ENCODE results near the gene COLGALT1.

Gene COLGALT1

DNA sequence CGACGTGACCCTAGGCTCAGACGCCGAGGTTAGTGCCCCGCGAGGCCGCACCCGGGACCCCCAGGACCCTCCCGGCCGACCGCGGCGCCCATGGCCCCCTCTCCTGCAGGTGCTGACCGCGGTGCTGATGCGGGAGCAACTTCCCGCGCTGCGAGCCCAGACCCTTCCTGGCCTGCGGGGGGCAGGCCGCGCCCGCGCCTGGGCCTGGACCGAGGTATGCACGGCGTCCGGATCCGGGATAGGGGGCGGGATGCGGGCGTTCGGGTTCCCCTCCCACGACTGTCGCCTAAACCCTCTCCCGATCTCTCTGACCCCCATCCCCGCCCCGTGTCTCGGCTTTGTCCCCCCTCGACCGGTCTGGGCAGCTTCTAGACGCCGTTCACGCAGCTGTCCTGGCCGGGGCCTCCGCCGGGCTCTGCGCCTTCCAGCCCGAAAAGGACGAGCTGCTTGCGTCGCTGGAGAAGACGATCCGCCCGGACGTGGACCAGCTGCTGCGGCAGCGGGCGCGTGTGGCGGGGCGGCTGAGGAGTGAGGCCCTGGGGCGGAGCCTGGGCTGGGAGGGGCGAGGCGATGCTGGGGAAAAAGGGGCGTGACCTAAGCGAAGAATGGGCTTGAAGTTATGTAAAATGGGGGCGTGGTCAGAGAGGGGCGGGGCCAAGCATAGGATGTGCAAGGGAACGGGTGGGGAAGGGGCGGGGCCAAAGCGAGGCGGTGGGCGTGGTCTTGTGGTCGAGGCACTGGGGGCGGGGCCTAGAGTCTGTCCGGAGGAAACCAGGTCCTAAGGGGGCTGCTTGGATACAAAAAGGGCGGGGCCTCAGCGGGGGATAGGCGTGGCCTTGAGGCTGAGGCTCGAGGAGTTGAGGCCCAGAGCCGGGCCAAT lies 16.0 kb upstream of the COLGALT1 start:
- peaks cover 0 to 13% (median 12%) of the 10 kb centered on the region in 4 experiments for H3K4me1 ChIP-seq (ENCODE audit: control extremely low read depth in 1 of 4, control insufficient read depth in 4 of 4, insufficient read depth in 4 of 4, low read length in 3 of 4)
- no peak overlapping the region for H3K27ac ChIP-seq (ENCODE audit: insufficient read depth in 1 of 2, low read depth in 1 of 2, low read length in 2 of 2, poor library complexity in 1 of 2, severe bottlenecking in 2 of 2)
- ChIA-PET POLR2A (interaction anchor here (1.0 to 1.7 kb wide), 2 partner anchors 16 to 28 kb away, joined by 4 to 10 read pairs; partner anchors contain the start of gene PGLS), CTCF (interaction anchor here (1.0 to 2.3 kb wide), 4 partner anchors 13 to 43 kb away, joined by 3 to 6 read pairs (median 4); a partner anchor contains a TSS)
- H3K27me3 ChIP-seq (replicated peaks in 2 of 5; ENCODE audit: control insufficient read depth in 4 of 5, insufficient read depth in 5 of 5, low read length in 4 of 5), result no peaks in the 10 kb centered on the region
- WGBS (ENCODE audit: insufficient coverage), result 0% methylated on average over 52 of the region's 82 CpGs
- no peaks in the 10 kb centered on the region for H3K36me3 ChIP-seq (ENCODE audit: control insufficient read depth in 4 of 4, insufficient read depth in 4 of 4, low read length in 3 of 4)
- H3K4me3 ChIP-seq (ENCODE audit: control insufficient read depth in 1 of 7, extremely low read depth in 1 of 7, insufficient read depth in 4 of 7, low read depth in 2 of 7, low read length in 6 of 7), result peak overlapping the region; percentile 16 to 75 (median 65)
- peak; percentile 98 to 99 (median 99) for DNase-seq
- H3K9me3 ChIP-seq (ENCODE audit: control extremely low read depth in 1 of 5, control insufficient read depth in 4 of 5, insufficient read depth in 2 of 5, low read depth in 1 of 5, low read length in 4 of 5), result no peaks in the 10 kb centered on the region

GRCh38 chr19:17540174-17540573 lies 15.3 kb upstream of the COLGALT1 start:
- POLR2A ChIA-PET, result interaction anchor here (1.0 to 1.7 kb wide), 2 partner anchors 17 to 29 kb away, joined by 4 to 10 read pairs; partner anchors contain the start of gene PGLS
- Histone ChIP-seq H3K27ac (ENCODE audit: insufficient read depth in 1 of 2, low read depth in 1 of 2, low read length in 2 of 2, poor library complexity in 1 of 2, severe bottlenecking in 2 of 2) (no peak overlapping the region), H3K4me3 (ENCODE audit: control insufficient read depth in 1 of 7, extremely low read depth in 1 of 7, insufficient read depth in 4 of 7, low read depth in 2 of 7, low read length in 6 of 7) (no peak overlapping the region), H3K27me3 (replicated peaks in 2 of 5; ENCODE audit: control insufficient read depth in 4 of 5, insufficient read depth in 5 of 5, low read length in 4 of 5) (no peaks in the 10 kb centered on the region), H3K9me3 (ENCODE audit: control extremely low read depth in 1 of 5, control insufficient read depth in 4 of 5, insufficient read depth in 2 of 5, low read depth in 1 of 5, low read length in 4 of 5) (no peaks in the 10 kb centered on the region), H3K4me1 (ENCODE audit: control extremely low read depth in 1 of 4, control insufficient read depth in 4 of 4, insufficient read depth in 4 of 4, low read length in 3 of 4) (peaks cover 0 to 13% (median 12%) of the 10 kb centered on the region in 4 experiments), H3K36me3 (ENCODE audit: control insufficient read depth in 4 of 4, insufficient read depth in 4 of 4, low read length in 3 of 4) (no peaks in the 10 kb centered on the region)
- 89% methylated on average over 23 of the region's 30 CpGs for WGBS (ENCODE audit: insufficient coverage)
- CTCF ChIA-PET, result interaction anchor here (1.4 to 2.3 kb wide), 2 partner anchors 16 to 44 kb away, joined by 3 to 6 read pairs; no protein-coding TSS in a partner anchor
- DNase-seq, result no peak

DNA sequence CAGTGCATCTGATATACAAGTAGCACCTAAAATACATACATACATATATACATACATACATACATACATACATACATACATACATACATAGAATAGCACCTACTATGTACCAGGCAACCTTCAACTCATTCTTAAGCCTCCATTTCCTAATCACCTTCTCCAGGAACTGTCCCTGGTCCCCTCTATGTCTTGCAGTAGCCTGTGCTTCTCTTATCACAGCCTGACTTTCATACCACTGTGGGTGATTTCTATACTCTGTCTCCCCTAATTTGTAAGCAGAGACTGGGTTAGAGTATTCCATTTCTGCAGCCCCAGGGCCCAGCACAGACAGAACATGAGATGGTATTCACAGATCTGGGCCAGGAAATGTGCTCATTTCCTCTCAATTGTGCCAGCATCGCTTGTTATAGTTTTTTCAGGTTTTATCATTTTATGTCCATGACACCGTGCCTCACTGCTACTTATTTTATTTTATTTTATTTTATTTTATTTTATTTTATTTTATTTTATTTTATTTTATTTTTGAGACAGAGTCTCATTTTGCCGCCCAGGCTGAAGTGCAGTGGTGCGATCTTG lies 14.2 kb upstream of the COLGALT1 start:
- DNase-seq, result no peak
- Histone ChIP-seq H3K27me3 (replicated peaks in 2 of 5; ENCODE audit: control insufficient read depth in 4 of 5, insufficient read depth in 5 of 5, low read length in 4 of 5) (no peaks in the 10 kb centered on the region), H3K9me3 (ENCODE audit: control extremely low read depth in 1 of 5, control insufficient read depth in 4 of 5, insufficient read depth in 2 of 5, low read depth in 1 of 5, low read length in 4 of 5) (no peaks in the 10 kb centered on the region), H3K27ac (ENCODE audit: insufficient read depth in 1 of 2, low read depth in 1 of 2, low read length in 2 of 2, poor library complexity in 1 of 2, severe bottlenecking in 2 of 2) (no peak overlapping the region), H3K4me1 (ENCODE audit: control extremely low read depth in 1 of 4, control insufficient read depth in 4 of 4, insufficient read depth in 4 of 4, low read length in 3 of 4) (peaks cover 0 to 13% (median 12%) of the 10 kb centered on the region in 4 experiments), H3K36me3 (ENCODE audit: control insufficient read depth in 4 of 4, insufficient read depth in 4 of 4, low read length in 3 of 4) (no peaks in the 10 kb centered on the region), H3K4me3 (ENCODE audit: control insufficient read depth in 1 of 7, extremely low read depth in 1 of 7, insufficient read depth in 4 of 7, low read depth in 2 of 7, low read length in 6 of 7) (no peak overlapping the region)
- WGBS (ENCODE audit: insufficient coverage), result no CpG with 5 or more reads among the region's 4 CpGs
- CTCF ChIA-PET, result no interaction called here
- POLR2A ChIA-PET, result no interaction called here

GRCh38 chr19:17542042-17542441 lies 13.4 kb upstream of the COLGALT1 start:
- CTCF ChIA-PET, result no interaction called here
- Histone ChIP-seq H3K36me3 (ENCODE audit: control insufficient read depth in 4 of 4, insufficient read depth in 4 of 4, low read length in 3 of 4) (no peaks in the 10 kb centered on the region), H3K27me3 (replicated peaks in 2 of 5; ENCODE audit: control insufficient read depth in 4 of 5, insufficient read depth in 5 of 5, low read length in 4 of 5) (no peaks in the 10 kb centered on the region), H3K27ac (ENCODE audit: insufficient read depth in 1 of 2, low read depth in 1 of 2, low read length in 2 of 2, poor library complexity in 1 of 2, severe bottlenecking in 2 of 2) (no peak overlapping the region), H3K4me1 (ENCODE audit: control extremely low read depth in 1 of 4, control insufficient read depth in 4 of 4, insufficient read depth in 4 of 4, low read length in 3 of 4) (peaks cover 0 to 13% (median 12%) of the 10 kb centered on the region in 4 experiments), H3K4me3 (ENCODE audit: control insufficient read depth in 1 of 7, extremely low read depth in 1 of 7, insufficient read depth in 4 of 7, low read depth in 2 of 7, low read length in 6 of 7) (no peak overlapping the region), H3K9me3 (ENCODE audit: control extremely low read depth in 1 of 5, control insufficient read depth in 4 of 5, insufficient read depth in 2 of 5, low read depth in 1 of 5, low read length in 4 of 5) (no peaks in the 10 kb centered on the region)
- no peak for DNase-seq
- POLR2A ChIA-PET, result no interaction called here
- WGBS (ENCODE audit: insufficient coverage), result 96% methylated on average over 14 of the region's 15 CpGs

DNA sequence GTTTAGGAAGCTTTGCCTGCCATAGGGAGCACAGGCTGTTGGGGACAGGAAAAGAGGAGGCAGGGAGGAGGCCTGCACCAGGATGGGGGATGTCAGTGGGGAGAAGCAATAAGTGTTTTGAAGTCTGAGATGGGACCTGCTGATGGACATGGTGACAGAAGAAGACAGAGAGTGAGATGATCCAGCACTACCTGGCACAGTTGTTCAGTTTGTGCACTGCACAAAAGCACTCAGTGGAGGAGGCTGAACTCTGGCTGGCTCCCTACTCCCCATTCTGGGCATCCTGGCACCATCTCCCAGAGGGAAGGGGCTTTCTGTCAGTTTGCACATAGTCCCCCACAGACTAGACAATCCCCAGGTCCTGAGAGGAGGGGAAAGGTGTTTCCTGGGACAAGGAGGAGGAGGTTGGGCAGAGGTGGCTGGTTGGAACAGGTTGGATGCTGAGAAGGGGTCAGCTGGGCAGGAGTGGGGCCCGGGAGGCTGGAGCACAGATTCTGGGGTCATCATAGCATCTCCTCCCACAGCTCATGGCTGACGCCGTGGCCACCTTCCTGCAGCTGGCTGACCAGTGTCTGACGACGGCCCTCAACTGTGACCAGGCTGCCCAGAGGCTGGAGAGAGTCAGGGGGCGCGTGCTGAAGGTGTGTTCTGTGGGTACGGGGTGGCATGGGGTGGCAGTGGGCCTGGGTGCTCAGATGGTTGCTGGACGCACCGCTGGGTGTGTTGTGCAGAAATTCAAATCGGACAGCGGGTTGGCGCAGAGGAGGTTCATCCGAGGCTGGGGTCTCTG lies 12.5 kb upstream of the COLGALT1 start:
- WGBS (ENCODE audit: insufficient coverage), result 94% methylated on average over 14 of the region's 14 CpGs
- no peaks in the 10 kb centered on the region for H3K9me3 ChIP-seq (ENCODE audit: control extremely low read depth in 1 of 5, control insufficient read depth in 4 of 5, insufficient read depth in 2 of 5, low read depth in 1 of 5, low read length in 4 of 5)
- no peak overlapping the region for H3K4me3 ChIP-seq (ENCODE audit: control insufficient read depth in 1 of 7, extremely low read depth in 1 of 7, insufficient read depth in 4 of 7, low read depth in 2 of 7, low read length in 6 of 7)
- H3K4me1 ChIP-seq (ENCODE audit: control extremely low read depth in 1 of 4, control insufficient read depth in 4 of 4, insufficient read depth in 4 of 4, low read length in 3 of 4), result peaks cover 0 to 13% (median 12%) of the 10 kb centered on the region in 4 experiments
- CTCF ChIA-PET, result no interaction called here
- H3K36me3 ChIP-seq (ENCODE audit: control insufficient read depth in 4 of 4, insufficient read depth in 4 of 4, low read length in 3 of 4), result no peaks in the 10 kb centered on the region
- no peaks in the 10 kb centered on the region for H3K27me3 ChIP-seq (replicated peaks in 2 of 5; ENCODE audit: control insufficient read depth in 4 of 5, insufficient read depth in 5 of 5, low read length in 4 of 5)
- DNase-seq, result no peak
- POLR2A ChIA-PET, result no interaction called here
- H3K27ac ChIP-seq (ENCODE audit: insufficient read depth in 1 of 2, low read depth in 1 of 2, low read length in 2 of 2, poor library complexity in 1 of 2, severe bottlenecking in 2 of 2), result no peak overlapping the region

DNA sequence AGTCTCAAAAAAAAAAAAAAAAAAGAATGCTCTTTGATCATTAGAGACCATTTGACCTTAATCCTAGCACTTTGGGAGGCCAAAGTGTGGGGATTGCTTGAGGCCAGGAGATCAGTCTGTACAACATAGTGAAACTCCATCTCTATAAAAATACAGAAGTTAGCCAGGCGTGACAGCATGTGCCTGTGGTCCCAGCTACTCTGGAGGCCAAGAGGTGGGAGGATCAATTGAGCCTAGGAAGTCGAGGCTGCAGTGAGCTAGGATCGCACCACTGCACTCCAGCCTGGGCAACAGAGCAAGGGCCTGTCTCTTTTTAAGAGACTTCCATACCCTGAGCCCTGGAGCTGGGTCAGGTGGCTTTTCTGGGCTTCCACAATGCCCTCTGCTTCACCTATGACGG lies 11.5 kb upstream of the COLGALT1 start:
- H3K4me3 ChIP-seq (ENCODE audit: control insufficient read depth in 1 of 7, extremely low read depth in 1 of 7, insufficient read depth in 4 of 7, low read depth in 2 of 7, low read length in 6 of 7), result no peak overlapping the region
- H3K9me3 ChIP-seq (ENCODE audit: control extremely low read depth in 1 of 5, control insufficient read depth in 4 of 5, insufficient read depth in 2 of 5, low read depth in 1 of 5, low read length in 4 of 5), result no peaks in the 10 kb centered on the region
- no peaks in the 10 kb centered on the region for H3K27me3 ChIP-seq (replicated peaks in 2 of 5; ENCODE audit: control insufficient read depth in 4 of 5, insufficient read depth in 5 of 5, low read length in 4 of 5)
- 87% methylated on average over 3 of the region's 4 CpGs for WGBS (ENCODE audit: insufficient coverage)
- CTCF ChIA-PET, result interaction anchor here (0.8 to 1.1 kb wide), 2 partner anchors 9 to 30 kb away, joined by 4 to 7 read pairs; no protein-coding TSS in a partner anchor
- no peak for DNase-seq
- no peaks in the 10 kb centered on the region for H3K36me3 ChIP-seq (ENCODE audit: control insufficient read depth in 4 of 4, insufficient read depth in 4 of 4, low read length in 3 of 4)
- no peak overlapping the region for H3K27ac ChIP-seq (ENCODE audit: insufficient read depth in 1 of 2, low read depth in 1 of 2, low read length in 2 of 2, poor library complexity in 1 of 2, severe bottlenecking in 2 of 2)
- POLR2A ChIA-PET, result no interaction called here
- peaks cover 0 to 9% (median 6%) of the 10 kb centered on the region in 4 experiments for H3K4me1 ChIP-seq (ENCODE audit: control extremely low read depth in 1 of 4, control insufficient read depth in 4 of 4, insufficient read depth in 4 of 4, low read length in 3 of 4)

All from common myeloid progenitor, CD34-positive (primary cell).